ENCODE measurements around the gene SGSM1.

The SGSM1 gene

DNA sequence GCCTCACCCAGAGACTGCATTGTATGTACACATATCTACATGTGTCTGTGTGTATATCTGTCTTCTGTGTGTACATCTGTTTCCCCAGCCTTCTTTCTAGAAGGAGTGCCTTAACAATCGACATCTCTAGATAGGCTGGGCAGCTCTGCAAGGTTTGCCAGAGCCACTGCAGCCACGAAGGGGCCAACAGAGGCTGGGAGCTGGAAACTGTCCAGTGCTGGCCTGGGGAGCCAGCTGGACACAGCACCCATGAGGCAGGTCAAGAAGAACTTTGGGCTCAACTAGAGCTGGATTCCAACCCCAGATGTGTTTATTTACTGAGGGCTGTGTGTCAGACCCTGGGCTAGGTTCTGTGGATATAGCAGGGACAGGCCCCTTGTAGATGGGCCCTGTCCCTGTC is 3.3 kb downstream of the SGSM1 start:
- Histone ChIP-seq H3K4me1 (ENCODE audit: control insufficient read depth, insufficient read depth, low read length) (0 out of 2 replicates have a peak, but pooled peaks cover 2% of the 10 kb centered on the region), H3K27ac (ENCODE audit: extremely low read depth, low read depth, low read length) (no peak overlapping the region), H3K9me3 (ENCODE audit: control insufficient read depth, insufficient read depth, low read depth, low read length) (no peaks in the 10 kb centered on the region), H3K36me3 (ENCODE audit: control insufficient read depth in 2 of 2, insufficient read depth in 1 of 2, low read length in 2 of 2) (no peaks in the 10 kb centered on the region), H3K4me3 (ENCODE audit: low read depth, low read length) (no peak overlapping the region)
- POLR2A ChIA-PET: no interaction called here
- no peak for TF ChIP-seq ZNF184 (tag by site-specific recombination; IDR thresholded peaks at IDR 0.05)
- TF ChIP-seq, protein P1, sequence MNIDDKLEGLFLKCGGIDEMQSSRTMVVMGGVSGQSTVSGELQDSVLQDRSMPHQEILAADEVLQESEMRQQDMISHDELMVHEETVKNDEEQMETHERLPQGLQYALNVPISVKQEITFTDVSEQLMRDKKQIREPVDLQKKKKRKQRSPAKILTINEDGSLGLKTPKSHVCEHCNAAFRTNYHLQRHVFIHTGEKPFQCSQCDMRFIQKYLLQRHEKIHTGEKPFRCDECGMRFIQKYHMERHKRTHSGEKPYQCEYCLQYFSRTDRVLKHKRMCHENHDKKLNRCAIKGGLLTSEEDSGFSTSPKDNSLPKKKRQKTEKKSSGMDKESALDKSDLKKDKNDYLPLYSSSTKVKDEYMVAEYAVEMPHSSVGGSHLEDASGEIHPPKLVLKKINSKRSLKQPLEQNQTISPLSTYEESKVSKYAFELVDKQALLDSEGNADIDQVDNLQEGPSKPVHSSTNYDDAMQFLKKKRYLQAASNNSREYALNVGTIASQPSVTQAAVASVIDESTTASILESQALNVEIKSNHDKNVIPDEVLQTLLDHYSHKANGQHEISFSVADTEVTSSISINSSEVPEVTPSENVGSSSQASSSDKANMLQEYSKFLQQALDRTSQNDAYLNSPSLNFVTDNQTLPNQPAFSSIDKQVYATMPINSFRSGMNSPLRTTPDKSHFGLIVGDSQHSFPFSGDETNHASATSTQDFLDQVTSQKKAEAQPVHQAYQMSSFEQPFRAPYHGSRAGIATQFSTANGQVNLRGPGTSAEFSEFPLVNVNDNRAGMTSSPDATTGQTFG (tag by site-specific recombination; IDR thresholded peaks at IDR 0.05; ENCODE audit: borderline replicate concordance): no peak
- TF ChIP-seq ZNF664 (tag by site-specific recombination; IDR thresholded peaks at IDR 0.05): no peak
- TF ChIP-seq, protein P2, sequence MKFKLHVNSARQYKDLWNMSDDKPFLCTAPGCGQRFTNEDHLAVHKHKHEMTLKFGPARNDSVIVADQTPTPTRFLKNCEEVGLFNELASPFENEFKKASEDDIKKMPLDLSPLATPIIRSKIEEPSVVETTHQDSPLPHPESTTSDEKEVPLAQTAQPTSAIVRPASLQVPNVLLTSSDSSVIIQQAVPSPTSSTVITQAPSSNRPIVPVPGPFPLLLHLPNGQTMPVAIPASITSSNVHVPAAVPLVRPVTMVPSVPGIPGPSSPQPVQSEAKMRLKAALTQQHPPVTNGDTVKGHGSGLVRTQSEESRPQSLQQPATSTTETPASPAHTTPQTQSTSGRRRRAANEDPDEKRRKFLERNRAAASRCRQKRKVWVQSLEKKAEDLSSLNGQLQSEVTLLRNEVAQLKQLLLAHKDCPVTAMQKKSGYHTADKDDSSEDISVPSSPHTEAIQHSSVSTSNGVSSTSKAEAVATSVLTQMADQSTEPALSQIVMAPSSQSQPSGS (tag by site-specific recombination; IDR thresholded peaks at IDR 0.05; ENCODE audit: low read depth): no peak
- TF ChIP-seq ZSCAN23 (tag by site-specific recombination; IDR thresholded peaks at IDR 0.05): no peak
- TF ChIP-seq HOXA7 (CRISPR knock-in tag; IDR thresholded peaks at IDR 0.05; ENCODE audit: borderline replicate concordance): no peak
- no peak for TF ChIP-seq ZNF426 (tag by site-specific recombination; IDR thresholded peaks at IDR 0.05)
- no peak for TF ChIP-seq ZNF138 (tag by site-specific recombination; IDR thresholded peaks at IDR 0.05; ENCODE audit: borderline replicate concordance)
- TF ChIP-seq ZNF114 (tag by site-specific recombination; IDR thresholded peaks at IDR 0.05): no peak
- no peak for TF ChIP-seq ZNF175 (tag by site-specific recombination; IDR thresholded peaks at IDR 0.05)
- TF ChIP-seq ZNF23 (tag by site-specific recombination; IDR thresholded peaks at IDR 0.05; ENCODE audit: borderline replicate concordance): no peak
- no peak for TF ChIP-seq ZNF239 (tag by site-specific recombination; IDR thresholded peaks at IDR 0.05)
- no peak for TF ChIP-seq ZBTB20 (tag by site-specific recombination; IDR thresholded peaks at IDR 0.05)
- TF ChIP-seq ZNF548 (tag by site-specific recombination; IDR thresholded peaks at IDR 0.05): no peak
- TF ChIP-seq KLF7 (tag by site-specific recombination; IDR thresholded peaks at IDR 0.05; ENCODE audit: borderline replicate concordance): no peak
- no peak for TF ChIP-seq MZF1 (tag by site-specific recombination; IDR thresholded peaks at IDR 0.05; ENCODE audit: borderline replicate concordance)
- CTCF ChIA-PET: interaction anchor here (1.2 to 1.4 kb wide), 3 partner anchors 37 to 41 kb away, joined by 3 to 7 read pairs (median 4); no protein-coding TSS in a partner anchor

DNA sequence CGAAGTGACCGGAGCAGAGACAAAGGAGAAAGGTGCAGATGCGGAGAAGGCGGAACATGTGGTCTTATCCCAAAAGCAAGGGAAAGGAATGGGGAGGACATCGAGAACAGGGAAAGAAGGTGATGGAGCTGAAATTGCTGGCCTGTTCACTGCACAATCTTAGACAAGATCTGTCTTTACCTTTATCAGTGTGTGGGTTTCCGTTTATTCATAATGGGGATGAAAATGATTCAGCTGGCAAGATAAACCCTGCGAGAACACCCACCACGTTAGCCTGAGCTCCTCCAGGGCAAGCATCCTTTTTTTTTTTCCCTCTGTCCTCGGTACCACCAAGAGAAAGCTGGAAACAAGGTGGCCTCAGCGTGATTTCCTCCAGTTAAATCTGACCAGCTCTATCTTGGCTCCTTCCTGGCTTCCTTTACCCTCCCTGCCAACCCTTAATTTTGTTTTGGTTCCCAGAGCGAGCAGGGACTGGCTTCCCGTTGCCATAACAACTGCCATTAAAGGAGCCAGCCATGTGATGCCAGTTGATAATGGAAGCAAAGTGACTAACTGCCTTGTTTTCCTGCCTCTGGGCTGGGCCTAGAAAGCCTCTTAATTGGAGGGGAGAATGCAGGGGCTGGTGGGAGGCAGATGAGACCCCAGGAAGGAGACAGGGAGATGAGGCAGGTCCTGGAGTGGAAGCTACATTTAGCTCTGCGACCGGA is 4.2 kb downstream of the SGSM1 start:
- no peaks in the 10 kb centered on the region for H3K36me3 ChIP-seq (ENCODE audit: control insufficient read depth in 2 of 2, insufficient read depth in 1 of 2, low read length in 2 of 2)
- no peak overlapping the region for H3K27ac ChIP-seq (ENCODE audit: extremely low read depth, low read depth, low read length)
- H3K4me3 ChIP-seq (ENCODE audit: low read depth, low read length): no peak overlapping the region
- ChIA-PET CTCF (interaction anchor here (0.7 to 1.2 kb wide), 4 partner anchors 38 to 1026 kb away, joined by 3 to 4 read pairs (median 4); no protein-coding TSS in a partner anchor), POLR2A (no interaction called here)
- H3K4me1 ChIP-seq (ENCODE audit: control insufficient read depth, insufficient read depth, low read length): 0 out of 2 replicates have a peak, but pooled peaks cover 2% of the 10 kb centered on the region
- H3K9me3 ChIP-seq (ENCODE audit: control insufficient read depth, insufficient read depth, low read depth, low read length): no peaks in the 10 kb centered on the region
- TF ChIP-seq FEZF1 (tag by site-specific recombination; IDR thresholded peaks at IDR 0.05) (peak; percentile 65), PRDM1 (tag by site-specific recombination; IDR thresholded peaks at IDR 0.05) (no peak), ZNF596 (tag by site-specific recombination; IDR thresholded peaks at IDR 0.05) (no peak), ZNF133 (tag by site-specific recombination; IDR thresholded peaks at IDR 0.05) (no peak), BCL11B (tag by site-specific recombination; IDR thresholded peaks at IDR 0.05; ENCODE audit: low read depth) (no peak), ZFHX2 (tag by site-specific recombination; conservative IDR thresholded peaks at IDR 0.05) (peak; percentile 30; the same call in 1 of the 2 replicates)
- TF ChIP-seq, protein P3, sequence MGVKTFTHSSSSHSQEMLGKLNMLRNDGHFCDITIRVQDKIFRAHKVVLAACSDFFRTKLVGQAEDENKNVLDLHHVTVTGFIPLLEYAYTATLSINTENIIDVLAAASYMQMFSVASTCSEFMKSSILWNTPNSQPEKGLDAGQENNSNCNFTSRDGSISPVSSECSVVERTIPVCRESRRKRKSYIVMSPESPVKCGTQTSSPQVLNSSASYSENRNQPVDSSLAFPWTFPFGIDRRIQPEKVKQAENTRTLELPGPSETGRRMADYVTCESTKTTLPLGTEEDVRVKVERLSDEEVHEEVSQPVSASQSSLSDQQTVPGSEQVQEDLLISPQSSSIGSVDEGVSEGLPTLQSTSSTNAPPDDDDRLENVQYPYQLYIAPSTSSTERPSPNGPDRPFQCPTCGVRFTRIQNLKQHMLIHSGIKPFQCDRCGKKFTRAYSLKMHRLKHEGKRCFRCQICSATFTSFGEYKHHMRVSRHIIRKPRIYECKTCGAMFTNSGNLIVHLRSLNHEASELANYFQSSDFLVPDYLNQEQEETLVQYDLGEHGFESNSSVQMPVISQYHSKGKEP (tag by site-specific recombination; IDR thresholded peaks at IDR 0.05): no peak
- TF ChIP-seq, protein P4, sequence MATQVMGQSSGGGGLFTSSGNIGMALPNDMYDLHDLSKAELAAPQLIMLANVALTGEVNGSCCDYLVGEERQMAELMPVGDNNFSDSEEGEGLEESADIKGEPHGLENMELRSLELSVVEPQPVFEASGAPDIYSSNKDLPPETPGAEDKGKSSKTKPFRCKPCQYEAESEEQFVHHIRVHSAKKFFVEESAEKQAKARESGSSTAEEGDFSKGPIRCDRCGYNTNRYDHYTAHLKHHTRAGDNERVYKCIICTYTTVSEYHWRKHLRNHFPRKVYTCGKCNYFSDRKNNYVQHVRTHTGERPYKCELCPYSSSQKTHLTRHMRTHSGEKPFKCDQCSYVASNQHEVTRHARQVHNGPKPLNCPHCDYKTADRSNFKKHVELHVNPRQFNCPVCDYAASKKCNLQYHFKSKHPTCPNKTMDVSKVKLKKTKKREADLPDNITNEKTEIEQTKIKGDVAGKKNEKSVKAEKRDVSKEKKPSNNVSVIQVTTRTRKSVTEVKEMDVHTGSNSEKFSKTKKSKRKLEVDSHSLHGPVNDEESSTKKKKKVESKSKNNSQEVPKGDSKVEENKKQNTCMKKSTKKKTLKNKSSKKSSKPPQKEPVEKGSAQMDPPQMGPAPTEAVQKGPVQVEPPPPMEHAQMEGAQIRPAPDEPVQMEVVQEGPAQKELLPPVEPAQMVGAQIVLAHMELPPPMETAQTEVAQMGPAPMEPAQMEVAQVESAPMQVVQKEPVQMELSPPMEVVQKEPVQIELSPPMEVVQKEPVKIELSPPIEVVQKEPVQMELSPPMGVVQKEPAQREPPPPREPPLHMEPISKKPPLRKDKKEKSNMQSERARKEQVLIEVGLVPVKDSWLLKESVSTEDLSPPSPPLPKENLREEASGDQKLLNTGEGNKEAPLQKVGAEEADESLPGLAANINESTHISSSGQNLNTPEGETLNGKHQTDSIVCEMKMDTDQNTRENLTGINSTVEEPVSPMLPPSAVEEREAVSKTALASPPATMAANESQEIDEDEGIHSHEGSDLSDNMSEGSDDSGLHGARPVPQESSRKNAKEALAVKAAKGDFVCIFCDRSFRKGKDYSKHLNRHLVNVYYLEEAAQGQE (tag by site-specific recombination; IDR thresholded peaks at IDR 0.05): 0 out of 2 replicates have a peak, but pooled peaks have one; percentile 17
- TF ChIP-seq, protein P5, sequence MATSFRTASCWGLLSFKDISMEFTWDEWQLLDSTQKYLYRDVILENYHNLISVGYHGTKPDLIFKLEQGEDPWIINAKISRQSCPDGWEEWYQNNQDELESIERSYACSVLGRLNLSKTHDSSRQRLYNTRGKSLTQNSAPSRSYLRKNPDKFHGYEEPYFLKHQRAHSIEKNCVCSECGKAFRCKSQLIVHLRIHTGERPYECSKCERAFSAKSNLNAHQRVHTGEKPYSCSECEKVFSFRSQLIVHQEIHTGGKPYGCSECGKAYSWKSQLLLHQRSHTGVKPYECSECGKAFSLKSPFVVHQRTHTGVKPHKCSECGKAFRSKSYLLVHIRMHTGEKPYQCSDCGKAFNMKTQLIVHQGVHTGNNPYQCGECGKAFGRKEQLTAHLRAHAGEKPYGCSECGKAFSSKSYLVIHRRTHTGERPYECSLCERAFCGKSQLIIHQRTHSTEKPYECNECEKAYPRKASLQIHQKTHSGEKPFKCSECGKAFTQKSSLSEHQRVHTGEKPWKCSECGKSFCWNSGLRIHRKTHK (tag by site-specific recombination; IDR thresholded peaks at IDR 0.05): no peak
